Muscle layer of colon (tissue), 2 donors: ENCODE measurements around the gene EYS.
"Not testable (repeated sequence)": the region's sequence is repeated elsewhere in the genome, so short reads cannot be mapped to it uniquely, and the experiment has no call there.

Source experiments
- H3K27ac ChIP-seq: one replicate; pipeline ENCODE4 v1.7.0; 2013; ENCODE audit warnings: low read depth, mild to moderate bottlenecking, low read length, moderate library complexity
- H3K27me3 ChIP-seq, 2 donors: one replicate each; pipeline ENCODE4 v1.7.0; 2013; ENCODE audit warnings: low read length in 2 of 2, mild to moderate bottlenecking in 2 of 2; ENCODE audit not compliant: insufficient read depth in 2 of 2, control insufficient read depth in 1 of 2
- H3K36me3 ChIP-seq: one replicate; pipeline ENCODE4 v1.7.0; 2013; ENCODE audit warnings: mild to moderate bottlenecking, low read length; ENCODE audit not compliant: insufficient read depth
- H3K4me1 ChIP-seq: one replicate; pipeline ENCODE4 v1.7.0; 2013; ENCODE audit warnings: mild to moderate bottlenecking, low read length; ENCODE audit not compliant: insufficient read depth
- H3K4me3 ChIP-seq, 2 donors: one replicate each; pipeline ENCODE4 v1.7.0; 2013; ENCODE audit warnings: low read length in 2 of 2, low read depth in 1 of 2, mild to moderate bottlenecking in 1 of 2, moderate library complexity in 1 of 2
- H3K9ac ChIP-seq: one replicate; pipeline ENCODE4 v1.7.0; 2013; ENCODE audit warnings: low read length
- H3K9me3 ChIP-seq: one replicate; pipeline ENCODE4 v1.7.0; 2013; ENCODE audit warnings: mild to moderate bottlenecking, low read length
- donor health status: abdominal sarcoma.
- donor health status: Adenocarcinoma of cecum.

The EYS gene

GRCh38 chr6:63947792-63948529, 1759.1 kb downstream of the EYS start:
- H3K4me3 ChIP-seq, result no peak overlapping the region
- no peak overlapping the region for H3K27ac ChIP-seq
- no peaks in the 10 kb centered on the region for H3K27me3 ChIP-seq
- H3K9me3 ChIP-seq, result no peaks in the 10 kb centered on the region
- H3K4me1 ChIP-seq, result no peaks in the 10 kb centered on the region
- H3K9ac ChIP-seq, result no peak overlapping the region
- H3K36me3 ChIP-seq, result no peaks in the 10 kb centered on the region

DNA sequence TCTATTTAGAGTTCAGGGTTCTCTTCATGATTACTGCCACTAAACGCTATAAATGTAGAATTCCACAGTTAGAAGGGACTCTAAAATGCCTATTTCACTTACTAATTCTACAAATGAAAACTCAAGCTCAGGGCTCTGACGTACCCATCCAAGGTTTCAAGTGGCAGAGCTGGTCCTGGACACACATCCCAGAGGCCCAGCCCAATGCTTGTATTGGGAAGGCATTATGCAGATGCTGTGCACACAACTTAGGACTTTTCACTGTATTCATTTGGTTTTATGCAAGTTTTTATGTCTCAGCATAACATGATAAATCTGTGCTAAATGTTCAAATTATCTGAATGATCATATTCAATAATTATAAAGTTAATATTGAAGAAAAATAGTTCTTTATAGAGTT, 1761.0 kb downstream of the EYS start:
- no peaks in the 10 kb centered on the region for H3K27me3 ChIP-seq
- no peaks in the 10 kb centered on the region for H3K9me3 ChIP-seq
- H3K9ac ChIP-seq, result no peak overlapping the region
- H3K4me3 ChIP-seq, result no peak overlapping the region
- H3K4me1 ChIP-seq, result no peaks in the 10 kb centered on the region
- H3K36me3 ChIP-seq, result no peaks in the 10 kb centered on the region
- H3K27ac ChIP-seq, result no peak overlapping the region

DNA sequence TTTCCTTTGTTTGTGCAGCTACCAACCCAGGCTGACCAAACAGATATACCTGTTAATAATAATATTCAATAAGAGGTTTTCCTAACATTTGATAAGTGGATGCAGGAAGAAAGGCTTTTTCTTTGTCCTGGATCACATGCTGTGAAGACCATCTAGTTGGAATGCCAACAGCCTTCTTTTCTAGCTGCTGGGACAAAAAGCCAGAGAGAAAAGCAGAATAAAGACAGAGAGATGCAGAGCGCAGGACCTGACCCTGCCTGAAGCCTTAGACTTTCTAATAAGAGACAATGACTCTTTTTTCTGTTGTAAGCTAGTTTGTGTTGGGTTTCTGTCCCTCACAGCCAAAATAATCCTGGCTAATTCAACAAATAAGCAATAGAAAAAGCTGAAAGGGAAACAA, 1763.2 kb downstream of the EYS start:
- Histone ChIP-seq H3K27ac (no peak overlapping the region), H3K9me3 (no peaks in the 10 kb centered on the region), H3K4me3 (no peak overlapping the region), H3K9ac (no peak overlapping the region), H3K27me3 (no peaks in the 10 kb centered on the region), H3K4me1 (no peaks in the 10 kb centered on the region), H3K36me3 (no peaks in the 10 kb centered on the region)

GRCh38 chr6:63941747-63942470, 1765.1 kb downstream of the EYS start:
- Histone ChIP-seq H3K27me3 (no peaks in the 10 kb centered on the region), H3K36me3 (no peaks in the 10 kb centered on the region), H3K4me3 (no peak overlapping the region), H3K4me1 (no peaks in the 10 kb centered on the region), H3K9me3 (no peaks in the 10 kb centered on the region), H3K27ac (no peak overlapping the region), H3K9ac (no peak overlapping the region)

DNA sequence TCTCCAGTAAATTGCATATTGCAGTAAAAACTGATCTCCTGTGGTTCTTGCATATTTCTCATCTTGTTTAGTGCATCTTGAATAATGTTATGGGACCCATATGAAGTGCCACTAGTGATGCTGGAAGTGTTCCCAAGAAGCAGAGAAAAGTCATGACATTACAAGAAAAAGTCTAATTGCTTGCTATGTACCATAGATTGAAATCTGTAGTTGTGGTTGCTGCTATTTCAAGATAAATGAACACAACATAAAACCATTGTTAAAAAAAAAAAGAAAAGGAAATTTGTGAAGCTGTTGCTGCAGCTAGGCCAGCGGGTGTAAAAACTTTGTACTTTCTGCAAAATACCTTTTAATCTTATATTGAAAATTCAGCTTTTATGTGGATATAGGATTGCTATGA, 1767.0 kb downstream of the EYS start:
- H3K4me1 ChIP-seq, result no peaks in the 10 kb centered on the region
- no peaks in the 10 kb centered on the region for H3K9me3 ChIP-seq
- H3K27me3 ChIP-seq, result no peaks in the 10 kb centered on the region
- no peak overlapping the region for H3K4me3 ChIP-seq
- no peaks in the 10 kb centered on the region for H3K36me3 ChIP-seq
- no peak overlapping the region for H3K9ac ChIP-seq
- H3K27ac ChIP-seq, result no peak overlapping the region

DNA sequence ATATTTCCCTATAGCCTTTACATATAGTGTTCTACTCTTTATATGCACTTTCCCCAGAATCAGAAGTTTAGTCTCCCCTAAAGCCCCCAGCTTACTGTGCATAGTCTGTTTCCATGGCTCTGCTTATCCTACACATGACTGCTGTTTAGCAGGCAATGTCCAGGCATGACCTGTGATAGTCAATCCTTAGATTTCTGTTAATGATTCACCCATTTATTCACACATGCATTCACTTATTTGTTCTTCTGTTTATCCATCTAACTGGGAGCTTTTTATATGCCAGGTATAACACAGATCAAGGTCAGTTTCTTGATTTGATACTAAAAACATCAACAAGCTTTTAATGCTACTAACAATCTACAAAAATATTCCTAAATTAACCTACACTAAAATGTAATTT, 1770.6 kb downstream of the EYS start:
- Histone ChIP-seq H3K27ac (no peak overlapping the region), H3K9me3 (no peaks in the 10 kb centered on the region), H3K4me1 (no peaks in the 10 kb centered on the region), H3K36me3 (no peaks in the 10 kb centered on the region), H3K9ac (no peak overlapping the region), H3K4me3 (no peak overlapping the region), H3K27me3 (no peaks in the 10 kb centered on the region)

GRCh38 chr6:63935732-63936131, 1771.3 kb downstream of the EYS start:
- Histone ChIP-seq H3K4me1 (no peaks in the 10 kb centered on the region), H3K9ac (no peak overlapping the region), H3K9me3 (no peaks in the 10 kb centered on the region), H3K36me3 (no peaks in the 10 kb centered on the region), H3K4me3 (no peak overlapping the region), H3K27ac (no peak overlapping the region), H3K27me3 (no peaks in the 10 kb centered on the region)

- H3K36me3 ChIP-seq, H3K4me3 ChIP-seq, H3K27ac ChIP-seq, H3K9ac ChIP-seq, H3K9me3 ChIP-seq, H3K4me1 ChIP-seq, H3K27me3 ChIP-seq: not testable (repeated sequence)
Observed at GRCh38 chr6:63933948-63934347, 1773.1 kb downstream of the EYS start.

DNA sequence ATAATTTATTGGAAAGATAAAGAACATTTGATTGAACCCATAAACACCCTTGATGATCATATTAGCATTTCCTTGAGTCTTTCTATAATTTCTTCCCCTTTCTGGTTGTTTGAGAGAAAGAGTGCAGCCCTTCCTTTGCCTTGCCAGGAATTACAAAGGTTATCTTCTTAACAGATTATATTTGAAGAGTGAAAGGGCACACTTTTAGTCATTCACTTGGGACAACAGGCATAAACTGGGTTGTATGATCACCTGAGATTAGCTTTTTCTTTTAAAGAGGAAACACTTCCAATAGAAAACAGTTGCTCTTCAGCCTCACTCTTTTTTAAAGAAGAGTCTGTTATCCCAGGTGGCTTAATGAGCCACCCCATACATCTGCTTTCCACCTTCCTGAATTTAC, 1776.2 kb downstream of the EYS start:
- H3K9ac ChIP-seq, result no peak overlapping the region
- no peak overlapping the region for H3K27ac ChIP-seq
- no peaks in the 10 kb centered on the region for H3K36me3 ChIP-seq
- H3K4me3 ChIP-seq, result no peak overlapping the region
- no peaks in the 10 kb centered on the region for H3K9me3 ChIP-seq
- H3K4me1 ChIP-seq, result no peaks in the 10 kb centered on the region
- H3K27me3 ChIP-seq, result no peaks in the 10 kb centered on the region

- Histone ChIP-seq H3K4me3 (no peak overlapping the region), H3K27me3 (no peaks in the 10 kb centered on the region), H3K36me3 (no peaks in the 10 kb centered on the region), H3K9me3 (no peaks in the 10 kb centered on the region), H3K9ac (no peak overlapping the region), H3K4me1 (no peaks in the 10 kb centered on the region), H3K27ac (no peak overlapping the region)
Observed at GRCh38 chr6:63929111-63929510, 1777.9 kb downstream of the EYS start.

GRCh38 chr6:63928613-63929012, 1778.4 kb downstream of the EYS start:
- Histone ChIP-seq H3K36me3 (no peaks in the 10 kb centered on the region), H3K27ac (no peak overlapping the region), H3K4me3 (no peak overlapping the region), H3K4me1 (no peaks in the 10 kb centered on the region), H3K27me3 (no peaks in the 10 kb centered on the region), H3K9me3 (no peaks in the 10 kb centered on the region), H3K9ac (no peak overlapping the region)
